Stimulated activated CD4-positive, alpha-beta T cell treated with anti-CD3 and anti-CD28 coated beads, Interleukin-2, amount 100 ng/mL, for 4 hours (primary cell): Measurements from ENCODE around the gene VPS39.

Experiments used
- DNase-seq: peaks from one replicate; pipeline ENCODE4 v3.0.0-alpha.2; 2020; ENCODE audit warnings: low read depth

VPS39 gene

DNA sequence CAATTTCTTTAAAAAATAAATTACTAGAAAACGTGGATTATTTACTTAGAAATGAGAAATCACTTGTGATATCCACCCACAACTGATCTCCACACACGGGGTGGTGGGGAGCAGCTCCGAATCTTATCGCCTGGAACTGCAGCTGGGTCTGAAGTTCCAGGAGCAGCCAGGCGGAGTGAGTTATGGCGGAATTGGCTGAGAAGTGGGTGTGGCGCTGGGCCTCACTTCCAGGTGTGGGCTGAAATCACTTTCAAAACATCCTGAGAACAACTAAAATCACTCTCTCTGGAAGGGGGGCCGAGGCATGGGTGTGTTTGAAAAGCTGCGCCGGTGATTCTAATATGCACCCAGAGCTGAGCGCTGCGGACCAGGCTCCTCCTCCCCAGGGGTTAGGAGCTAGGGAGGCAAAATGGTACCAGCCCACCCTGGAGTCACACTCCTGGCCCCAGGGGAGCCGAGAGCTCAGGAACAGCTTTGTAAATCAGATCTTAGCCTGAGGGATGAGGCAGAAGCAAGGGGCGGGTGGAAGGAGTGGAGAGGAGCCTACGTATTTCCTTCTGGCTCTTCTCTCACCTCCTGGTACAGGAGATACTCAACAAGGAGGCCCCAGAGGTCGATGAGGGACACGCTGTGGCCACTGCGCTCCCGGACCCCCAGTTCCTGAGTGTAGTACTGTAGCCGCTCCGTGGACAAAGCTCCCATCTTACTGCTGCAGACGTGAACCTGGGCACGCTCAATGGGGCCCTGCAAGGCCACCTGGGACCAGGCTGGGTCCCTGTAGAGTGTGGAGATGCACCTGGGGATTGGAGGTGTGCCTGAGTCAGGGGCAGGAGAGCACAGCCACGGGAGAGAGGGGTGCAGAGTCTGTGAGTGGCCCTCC lies 61.3 kb downstream of the VPS39 start:
- DNase-seq, result no peak

DNA sequence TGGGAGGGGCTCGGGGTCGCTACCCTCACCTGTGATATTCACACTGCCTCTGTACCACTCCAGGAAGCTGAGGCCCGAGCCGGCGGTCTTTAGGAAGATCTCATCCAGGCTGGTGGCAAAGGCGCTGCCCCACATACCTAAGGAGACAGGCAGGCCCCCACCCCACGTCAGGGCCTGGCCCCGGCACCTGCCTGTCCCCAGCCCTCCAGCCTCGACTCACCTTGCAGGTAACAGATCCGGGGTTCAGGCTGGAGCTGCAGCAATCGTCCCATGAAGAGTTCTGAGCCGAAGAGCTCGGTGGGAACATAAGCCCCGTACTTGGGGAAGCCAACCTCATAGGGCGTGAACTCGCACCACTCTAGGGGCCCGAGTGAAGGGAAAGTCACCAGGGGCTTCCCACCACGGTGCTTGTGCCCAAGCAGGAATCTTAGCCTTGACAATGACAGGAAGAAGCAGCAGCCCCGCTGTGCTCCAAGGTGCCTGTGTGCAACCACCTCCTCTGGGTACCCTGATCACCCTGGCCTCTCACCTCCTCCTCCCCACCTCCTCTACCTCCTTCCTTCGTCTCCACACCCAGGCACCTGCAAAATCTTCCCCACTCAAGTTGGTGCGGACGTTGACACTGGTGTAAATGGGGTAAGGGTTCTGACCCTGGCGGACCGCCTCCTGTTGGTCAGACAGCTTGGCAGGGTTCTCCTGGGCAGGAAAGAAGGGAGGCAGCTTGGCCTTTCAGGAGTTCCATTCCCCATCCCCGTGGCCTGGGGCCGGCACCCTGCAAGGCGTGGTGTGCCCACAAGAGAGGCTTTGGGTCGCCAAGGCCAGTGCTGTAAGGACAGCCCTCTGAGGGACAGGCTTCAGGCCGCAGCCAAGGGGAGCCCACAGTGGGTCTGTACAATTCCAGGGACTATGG lies 62.3 kb downstream of the VPS39 start:
- DNase-seq, result no peak

DNA sequence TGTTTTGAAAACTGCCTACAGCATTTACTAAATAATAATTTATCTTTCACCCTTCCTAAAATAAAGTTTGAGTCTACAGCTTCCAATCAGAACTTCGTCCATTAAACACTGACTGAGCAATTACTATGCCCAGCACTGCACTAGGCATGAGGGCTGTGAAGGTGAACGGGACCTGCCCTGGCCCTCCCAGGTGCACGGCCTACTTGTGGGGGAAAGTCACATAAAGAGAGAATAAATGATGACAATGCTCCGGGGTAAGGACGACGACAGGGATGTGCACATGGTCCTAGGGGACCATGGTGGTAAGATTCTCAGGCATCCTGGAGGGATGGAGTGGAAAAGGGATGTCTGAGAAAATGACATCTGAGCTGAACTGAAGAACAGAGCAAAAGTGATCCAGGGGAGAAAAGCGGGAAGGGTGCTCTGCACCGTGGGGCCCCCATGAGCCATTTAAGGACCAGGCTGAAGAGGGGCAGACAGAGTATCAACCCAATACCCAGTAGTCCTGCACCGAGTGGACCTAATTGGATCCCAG lies 63.2 kb downstream of the VPS39 start:
- DNase-seq, result no peak

DNA sequence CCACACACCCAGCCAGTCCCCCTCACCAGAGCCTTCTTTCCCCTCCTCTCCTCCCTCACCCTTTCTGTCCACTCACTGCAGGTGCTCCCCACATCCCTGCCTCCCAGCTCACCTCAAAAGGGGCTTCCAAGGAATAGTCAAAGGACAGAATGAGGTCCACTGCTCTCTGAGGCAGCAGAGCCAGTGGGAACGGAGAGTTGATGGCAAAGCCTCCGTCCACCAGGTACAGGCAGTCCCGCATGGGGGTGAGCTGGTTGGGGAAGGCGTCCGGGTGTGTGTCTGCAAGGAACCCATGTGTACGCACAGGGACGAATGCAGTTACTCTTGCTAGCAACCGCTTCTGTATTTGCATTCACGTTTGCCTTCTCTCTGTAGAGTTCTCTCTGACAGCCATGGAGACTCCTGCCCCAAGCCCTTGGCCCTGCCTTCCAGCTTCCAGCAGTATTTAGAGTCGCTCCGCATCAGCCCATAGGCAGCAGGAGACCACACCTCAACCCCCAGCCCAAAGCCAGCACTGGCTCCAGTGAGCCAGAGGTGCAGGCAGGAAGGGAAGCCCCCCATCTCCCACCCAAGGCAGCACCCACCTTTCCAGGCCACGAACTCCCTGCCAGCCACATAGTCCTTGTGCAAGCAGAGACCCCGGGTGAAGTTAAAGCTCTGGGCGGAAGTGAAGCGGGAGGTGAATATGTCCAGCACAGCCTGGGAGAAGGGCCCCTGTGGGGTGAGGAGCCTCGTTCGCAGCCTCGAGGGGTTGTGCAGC lies 64.1 kb downstream of the VPS39 start:
- DNase-seq, result no peak

DNA sequence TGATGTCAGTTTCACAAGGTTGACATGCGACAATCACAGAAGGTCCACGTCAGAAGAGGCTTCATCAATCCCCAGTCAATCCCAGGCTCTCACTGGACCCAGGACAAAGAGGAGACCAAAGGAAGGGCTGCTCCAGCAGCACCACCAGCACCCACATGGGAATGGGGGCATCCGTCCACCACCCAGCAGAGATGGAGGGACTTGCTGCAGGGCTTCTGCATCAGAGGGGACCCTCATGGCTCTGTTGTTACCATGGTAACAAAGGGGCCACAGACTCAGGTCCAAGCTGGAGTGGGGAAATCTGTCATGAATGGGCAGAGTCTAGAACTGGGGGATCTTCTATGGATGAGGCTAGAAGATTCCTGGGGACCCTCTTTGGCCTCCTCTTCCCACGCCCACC lies 64.7 kb downstream of the VPS39 start:
- no peak for DNase-seq

- DNase-seq, result no peak
Observed at GRCh38 chr15:42141795-42142667, 66.1 kb downstream of the VPS39 start.

- DNase-seq, result no peak
Observed at GRCh38 chr15:42141246-42141645, 66.9 kb downstream of the VPS39 start.

DNA sequence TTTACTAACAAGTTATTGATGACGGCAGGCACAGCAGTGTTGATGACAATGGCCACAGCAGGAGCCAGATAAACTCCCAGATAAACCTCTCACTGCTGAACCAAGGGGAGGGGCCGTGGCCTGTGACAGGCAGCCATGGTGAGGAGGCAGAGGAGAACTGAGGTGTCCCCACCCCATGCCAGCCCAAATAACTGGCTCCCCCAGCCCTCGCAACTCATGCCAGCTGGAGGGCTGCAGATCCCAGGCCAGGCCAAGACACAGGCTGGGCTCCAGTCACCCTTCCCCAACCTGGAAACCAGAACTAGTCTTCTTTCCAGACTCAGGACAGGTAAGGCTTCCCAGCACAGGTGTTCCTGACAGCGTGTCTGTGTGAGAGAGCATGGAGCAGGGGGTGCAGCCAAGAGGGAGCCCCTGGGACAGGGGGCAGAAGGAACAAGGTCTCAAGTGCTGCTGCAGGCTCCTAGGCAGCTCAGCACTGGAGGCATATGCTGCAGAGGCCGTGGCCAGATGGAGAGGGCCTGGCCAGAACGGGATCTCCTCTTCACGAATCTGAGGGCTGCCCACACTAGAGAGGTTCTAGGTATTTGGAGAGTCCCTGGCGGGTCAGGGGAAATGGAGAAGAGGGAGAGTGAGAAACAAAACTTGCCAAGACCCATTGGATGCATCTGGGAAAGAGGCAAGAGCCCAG lies 67.6 kb downstream of the VPS39 start:
- no peak for DNase-seq

GRCh38 chr15:42139596-42139995 lies 68.5 kb downstream of the VPS39 start:
- DNase-seq, result no peak

- no peak for DNase-seq
Observed at GRCh38 chr15:42138968-42139386, 69.1 kb downstream of the VPS39 start.

- no peak for DNase-seq
Observed at GRCh38 chr15:42138411-42138810, 69.7 kb downstream of the VPS39 start.

DNA sequence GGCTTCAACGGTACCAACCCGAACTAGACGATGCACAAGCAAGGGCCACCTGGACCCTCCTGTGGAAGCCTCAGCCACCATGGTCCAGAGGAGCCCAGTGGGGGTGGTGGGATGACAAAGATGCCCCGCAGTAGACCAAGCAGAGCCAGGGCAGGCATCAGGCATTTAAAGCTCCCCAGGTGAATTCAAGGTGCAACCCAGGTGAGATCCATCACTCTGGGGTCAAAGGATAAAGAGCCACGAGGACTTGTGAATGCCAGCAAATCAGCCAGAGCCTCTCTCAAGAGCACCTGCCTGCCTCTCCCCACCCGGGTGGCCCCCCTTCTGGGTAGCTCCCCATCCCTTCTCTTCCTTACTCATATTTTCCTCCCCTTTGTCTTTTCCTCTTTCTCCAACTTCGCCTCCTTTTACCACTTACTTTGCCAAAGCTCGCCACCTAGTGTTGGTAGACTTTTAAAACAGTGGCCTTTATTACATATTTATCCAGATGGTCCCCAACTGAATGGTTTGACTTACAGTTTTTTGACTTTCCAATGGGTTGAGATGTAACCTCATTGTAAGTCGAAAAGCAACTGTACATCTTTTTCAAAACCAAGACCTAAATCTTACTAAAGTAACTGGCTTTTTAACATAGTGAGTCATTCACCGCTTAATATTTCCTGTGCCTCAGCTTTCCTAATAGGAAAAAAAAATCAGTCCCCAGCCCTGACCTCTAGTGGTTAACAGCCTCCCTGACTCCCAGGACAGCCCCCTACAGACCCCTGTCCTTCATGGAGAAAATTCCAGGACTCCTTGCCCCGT lies 70.4 kb downstream of the VPS39 start:
- DNase-seq, result no peak

GRCh38 chr15:42136513-42136912 lies 71.6 kb downstream of the VPS39 start:
- no peak for DNase-seq

DNA sequence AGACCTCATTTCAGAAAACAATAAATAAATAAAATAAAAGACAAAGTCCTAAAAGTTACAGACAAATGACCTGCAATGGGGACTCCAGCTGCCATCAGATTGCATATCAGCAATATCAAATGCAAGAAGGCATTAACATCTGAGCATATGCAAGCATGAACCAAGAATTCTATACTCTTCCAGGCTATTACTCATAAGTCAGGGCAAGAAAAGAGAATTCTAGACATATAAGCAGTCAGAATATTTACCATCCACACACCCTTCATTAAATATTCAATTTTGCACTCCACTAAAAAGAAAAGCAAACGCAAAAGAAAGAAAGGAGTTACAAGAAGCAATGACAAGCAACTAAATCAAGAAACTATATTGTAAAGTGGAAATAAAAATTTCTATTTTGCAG lies 72.8 kb downstream of the VPS39 start:
- no peak for DNase-seq

DNA sequence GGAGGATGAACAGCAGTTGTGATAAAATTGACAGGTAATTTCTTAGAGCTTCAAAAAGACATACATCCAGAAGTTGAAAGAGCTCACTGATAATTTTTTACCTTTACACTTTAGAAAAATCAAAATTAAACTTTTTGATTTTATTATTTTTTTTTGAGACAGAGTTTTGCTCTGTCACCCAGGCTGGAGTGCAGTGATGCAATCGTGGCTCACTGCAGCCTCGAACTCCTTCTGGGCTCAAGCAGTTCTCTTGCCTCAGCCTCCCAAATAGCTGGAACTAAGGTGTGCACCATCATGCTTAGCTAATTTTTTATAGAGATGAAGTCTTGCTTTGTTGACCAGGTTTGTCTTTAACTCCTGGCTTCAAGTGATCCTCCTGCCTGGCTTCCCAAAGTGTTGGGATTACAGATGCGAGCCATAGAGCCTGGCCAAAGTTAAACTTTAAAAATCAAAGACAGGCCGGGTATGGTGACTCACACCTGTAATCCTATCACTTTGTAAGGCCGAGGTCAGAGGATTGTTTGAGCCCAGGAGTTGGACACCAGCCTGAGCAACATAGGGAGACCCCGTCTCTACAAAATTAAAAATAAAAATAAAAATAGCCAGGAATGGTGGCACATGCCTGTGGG lies 73.4 kb downstream of the VPS39 start:
- no peak for DNase-seq

GRCh38 chr15:42133886-42134502 lies 74.1 kb downstream of the VPS39 start:
- no peak for DNase-seq

GRCh38 chr15:42133356-42133755 lies 74.7 kb downstream of the VPS39 start:
- no peak for DNase-seq
